ENCODE results near the gene PRMT1.

DNA sequence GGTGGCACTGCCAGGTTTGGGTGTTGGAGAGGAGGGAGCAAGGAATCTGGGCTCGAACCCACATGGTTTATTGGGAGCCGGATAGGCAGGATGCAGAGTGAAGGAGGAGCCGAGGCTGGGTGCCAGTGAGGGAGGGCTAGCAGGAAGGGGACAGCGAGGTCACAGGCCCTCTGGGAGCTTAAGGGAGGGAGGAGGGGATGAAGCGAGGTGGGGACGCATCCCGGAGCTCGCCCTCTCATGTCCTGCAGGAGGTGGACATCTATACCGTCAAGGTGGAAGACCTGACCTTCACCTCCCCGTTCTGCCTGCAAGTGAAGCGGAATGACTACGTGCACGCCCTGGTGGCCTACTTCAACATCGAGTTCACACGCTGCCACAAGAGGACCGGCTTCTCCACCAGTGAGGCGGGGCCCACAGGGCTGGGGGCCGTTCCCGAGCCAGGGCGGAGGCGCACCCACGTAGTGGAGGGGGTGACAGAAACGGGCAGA, 8.8 kb downstream of the PRMT1 start:
- TF ChIP-seq CTCF (IDR thresholded peaks at IDR 0.05) (no peak), POLR2A (IDR thresholded peaks at IDR 0.05) (no peak)

All from right lobe of liver (tissue), 4 donors.